Activated naive CD8-positive, alpha-beta T cell treated with anti-CD3 and anti-CD28 coated beads for 36 hours (primary cell): ENCODE results near the gene HECW1. TPM values are rescaled to one million over a fixed set of nuclear protein-coding genes. Genes with fewer than 3 reads are reported as not detected.

Experiments
- DNase-seq: peaks from one replicate; pipeline ENCODE4 v3.0.0; 2021
- H3K27ac Mint-ChIP-seq: one replicate; pipeline ENCODE4 v1.8.0; 2022; ENCODE audit warnings: mild to moderate bottlenecking, moderate library complexity, mixed read lengths
- H3K27me3 Mint-ChIP-seq: one replicate; pipeline ENCODE4 v1.8.0; 2022; ENCODE audit warnings: mild to moderate bottlenecking, mixed read lengths
- H3K36me3 Mint-ChIP-seq: one replicate; pipeline ENCODE4 v1.8.0; 2021; ENCODE audit warnings: mild to moderate bottlenecking, mixed read lengths
- H3K4me1 Mint-ChIP-seq: one replicate; pipeline ENCODE4 v1.8.0; 2021; ENCODE audit warnings: mixed read lengths
- H3K4me3 Mint-ChIP-seq: one replicate; pipeline ENCODE4 v1.8.0; 2022; ENCODE audit warnings: mild to moderate bottlenecking, moderate library complexity, mixed read lengths
- H3K9me3 Mint-ChIP-seq: one replicate; pipeline ENCODE4 v1.8.0; 2022; ENCODE audit warnings: mixed read lengths
- total RNA-seq, 2 experiments: library from RNA; stranded (reverse); gene quantifications; one replicate each; pipeline ENCODE4 v1.2.3, GENCODE V29; 2021

The HECW1 gene
- total RNA-seq, 2 experiments from 2014 or later = not detected

- H3K36me3 Mint-ChIP-seq = no peaks in the 10 kb centered on the region
- H3K27me3 Mint-ChIP-seq = no peaks in the 10 kb centered on the region
- DNase-seq = no peak
- H3K4me3 Mint-ChIP-seq = no peak overlapping the region
- H3K27ac Mint-ChIP-seq = no peak overlapping the region
- no peaks in the 10 kb centered on the region for H3K4me1 Mint-ChIP-seq
- no peaks in the 10 kb centered on the region for H3K9me3 Mint-ChIP-seq
These were observed 418.3 kb downstream of the HECW1 start for GRCh38 chr7:43530553-43531410.

DNA sequence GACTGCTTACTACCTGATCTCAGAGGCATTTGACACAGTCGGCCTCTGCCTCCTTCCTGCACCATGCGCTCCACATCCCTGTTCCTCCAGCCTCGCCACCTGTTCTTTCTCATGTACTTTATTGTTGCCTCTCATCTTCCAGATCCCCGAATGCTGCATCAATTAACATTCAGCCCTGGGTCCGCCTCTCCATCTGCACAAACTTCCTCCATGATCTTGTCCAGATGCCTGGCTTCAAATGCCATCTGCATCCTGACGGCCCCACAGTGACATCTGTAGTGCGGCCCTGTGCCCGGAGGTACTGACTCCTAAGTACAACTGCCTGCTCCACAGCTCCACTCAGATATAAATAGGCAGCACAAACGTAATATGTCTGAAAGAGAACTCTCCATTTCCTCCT, 419.3 kb downstream of the HECW1 start:
- Mint-ChIP-seq H3K36me3 (no peaks in the 10 kb centered on the region), H3K4me3 (no peak overlapping the region), H3K27ac (no peak overlapping the region), H3K27me3 (no peaks in the 10 kb centered on the region), H3K4me1 (no peaks in the 10 kb centered on the region), H3K9me3 (no peaks in the 10 kb centered on the region)
- DNase-seq = no peak

- H3K27me3 Mint-ChIP-seq = no peaks in the 10 kb centered on the region
- H3K4me1 Mint-ChIP-seq = no peaks in the 10 kb centered on the region
- H3K9me3 Mint-ChIP-seq = no peaks in the 10 kb centered on the region
- no peak overlapping the region for H3K4me3 Mint-ChIP-seq
- H3K36me3 Mint-ChIP-seq = no peaks in the 10 kb centered on the region
- H3K27ac Mint-ChIP-seq = no peak overlapping the region
- no peak for DNase-seq
These were observed 421.5 kb downstream of the HECW1 start for GRCh38 chr7:43533801-43534479.

- Mint-ChIP-seq H3K27ac (no peak overlapping the region), H3K4me1 (no peaks in the 10 kb centered on the region), H3K36me3 (no peaks in the 10 kb centered on the region), H3K9me3 (no peaks in the 10 kb centered on the region), H3K27me3 (no peaks in the 10 kb centered on the region), H3K4me3 (no peak overlapping the region)
- no peak for DNase-seq
These were observed 422.6 kb downstream of the HECW1 start for GRCh38 chr7:43535031-43535451.

GRCh38 chr7:43535810-43536585, 423.6 kb downstream of the HECW1 start:
- no peak overlapping the region for H3K27ac Mint-ChIP-seq

DNA sequence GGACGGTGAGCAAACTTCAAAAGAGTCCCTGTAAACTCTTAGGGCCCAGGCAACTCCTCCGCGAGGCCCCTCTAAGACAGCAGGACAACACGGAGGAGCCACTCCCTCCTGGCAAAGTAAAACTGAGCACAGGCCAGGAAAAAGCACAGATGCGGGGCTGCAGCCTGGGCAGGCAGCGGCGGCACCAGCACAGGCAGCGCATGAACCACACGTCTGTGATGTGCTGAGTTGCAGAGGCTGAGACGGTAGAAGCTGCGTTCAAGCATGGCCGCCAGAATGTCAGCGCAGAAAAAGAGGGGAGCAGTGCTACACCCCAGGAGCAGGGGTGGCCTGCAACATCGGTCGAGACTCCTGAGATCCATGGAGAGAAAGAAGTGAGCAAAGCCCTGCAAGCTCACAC, 424.3 kb downstream of the HECW1 start:
- no peaks in the 10 kb centered on the region for H3K4me1 Mint-ChIP-seq
- no peaks in the 10 kb centered on the region for H3K27me3 Mint-ChIP-seq
- no peak overlapping the region for H3K4me3 Mint-ChIP-seq
- no peak overlapping the region for H3K27ac Mint-ChIP-seq
- H3K9me3 Mint-ChIP-seq = no peaks in the 10 kb centered on the region
- DNase-seq = no peak
- no peaks in the 10 kb centered on the region for H3K36me3 Mint-ChIP-seq

More at GRCh38 chr7:43535810-43536585, 423.6 kb downstream of the HECW1 start:
- no peaks in the 10 kb centered on the region for H3K9me3 Mint-ChIP-seq
- H3K4me3 Mint-ChIP-seq = no peak overlapping the region
- H3K27me3 Mint-ChIP-seq = no peaks in the 10 kb centered on the region
- H3K36me3 Mint-ChIP-seq = no peaks in the 10 kb centered on the region
- no peak for DNase-seq
- H3K4me1 Mint-ChIP-seq = no peaks in the 10 kb centered on the region

GRCh38 chr7:43537765-43538403, 425.4 kb downstream of the HECW1 start:
- Mint-ChIP-seq H3K9me3 (no peaks in the 10 kb centered on the region), H3K27me3 (peaks cover 4% of the 10 kb centered on the region), H3K36me3 (no peaks in the 10 kb centered on the region), H3K4me3 (no peak overlapping the region), H3K4me1 (peaks cover 2% of the 10 kb centered on the region), H3K27ac (no peak overlapping the region)
- no peak for DNase-seq

GRCh38 chr7:43538404-43538771, 425.9 kb downstream of the HECW1 start:
- peaks cover 7% of the 10 kb centered on the region for H3K27me3 Mint-ChIP-seq
- peaks cover 2% of the 10 kb centered on the region for H3K4me1 Mint-ChIP-seq
- DNase-seq = no peak
- no peaks in the 10 kb centered on the region for H3K9me3 Mint-ChIP-seq
- H3K36me3 Mint-ChIP-seq = no peaks in the 10 kb centered on the region
- H3K4me3 Mint-ChIP-seq = no peak overlapping the region
- no peak overlapping the region for H3K27ac Mint-ChIP-seq

DNA sequence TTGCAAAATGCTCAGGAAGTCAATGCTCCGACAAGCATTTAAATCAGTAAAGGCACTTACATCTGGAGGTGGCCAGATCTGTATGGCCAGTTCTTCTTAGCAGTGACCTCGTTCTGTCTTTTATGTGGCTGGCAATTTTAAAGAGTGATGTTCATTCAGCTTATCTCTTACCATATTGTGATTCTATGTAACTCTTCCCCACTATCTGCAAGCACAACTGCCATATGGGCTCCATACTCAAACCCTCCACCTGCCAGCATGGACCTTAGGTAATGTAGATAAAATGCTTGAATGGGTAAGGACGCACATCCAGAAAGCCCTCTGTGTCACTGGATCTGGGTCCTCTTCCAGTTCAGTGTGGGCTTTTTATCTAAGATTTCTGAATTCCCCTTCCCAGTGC, 428.0 kb downstream of the HECW1 start:
- Mint-ChIP-seq H3K27ac (no peak overlapping the region), H3K27me3 (peaks cover 10% of the 10 kb centered on the region), H3K4me1 (peaks cover 2% of the 10 kb centered on the region), H3K9me3 (no peaks in the 10 kb centered on the region), H3K36me3 (no peaks in the 10 kb centered on the region), H3K4me3 (no peak overlapping the region)
- no peak for DNase-seq

DNA sequence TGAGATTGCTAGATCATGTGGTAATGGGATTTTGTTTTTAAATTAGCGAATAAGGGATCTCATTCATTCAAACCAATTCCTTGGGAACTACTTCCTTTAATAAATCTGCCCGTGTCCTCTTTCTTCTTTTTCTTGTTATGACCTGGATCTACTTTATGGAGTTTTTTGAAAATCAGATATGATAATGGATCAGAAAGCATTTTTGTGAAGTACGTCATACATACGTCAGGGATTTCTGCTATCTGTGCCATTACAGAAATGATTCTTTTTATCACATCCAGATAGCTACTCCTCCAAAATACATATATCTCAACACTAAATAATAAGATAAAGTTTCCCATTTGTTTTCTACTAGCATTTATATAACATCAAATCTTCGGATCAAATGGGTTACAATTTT, 430.3 kb downstream of the HECW1 start:
- Mint-ChIP-seq H3K27me3 (peaks cover 21% of the 10 kb centered on the region), H3K27ac (no peak overlapping the region), H3K4me3 (no peak overlapping the region), H3K36me3 (no peaks in the 10 kb centered on the region), H3K9me3 (peaks cover 5% of the 10 kb centered on the region), H3K4me1 (peaks cover 2% of the 10 kb centered on the region)
- DNase-seq = no peak

GRCh38 chr7:43546231-43546630, 433.8 kb downstream of the HECW1 start:
- no peak for DNase-seq
- Mint-ChIP-seq H3K27ac (no peak overlapping the region), H3K4me1 (peaks cover 2% of the 10 kb centered on the region), H3K27me3 (peaks cover 21% of the 10 kb centered on the region), H3K36me3 (no peaks in the 10 kb centered on the region), H3K4me3 (no peak overlapping the region), H3K9me3 (peaks cover 5% of the 10 kb centered on the region)

- peaks cover 18% of the 10 kb centered on the region for H3K4me1 Mint-ChIP-seq
- DNase-seq = no peak
- no peaks in the 10 kb centered on the region for H3K36me3 Mint-ChIP-seq
- H3K4me3 Mint-ChIP-seq = no peak overlapping the region
- peaks cover 5% of the 10 kb centered on the region for H3K9me3 Mint-ChIP-seq
- H3K27me3 Mint-ChIP-seq = peaks cover 12% of the 10 kb centered on the region
- H3K27ac Mint-ChIP-seq = no peak overlapping the region
These were observed 438.0 kb downstream of the HECW1 start for GRCh38 chr7:43550427-43550826.

DNA sequence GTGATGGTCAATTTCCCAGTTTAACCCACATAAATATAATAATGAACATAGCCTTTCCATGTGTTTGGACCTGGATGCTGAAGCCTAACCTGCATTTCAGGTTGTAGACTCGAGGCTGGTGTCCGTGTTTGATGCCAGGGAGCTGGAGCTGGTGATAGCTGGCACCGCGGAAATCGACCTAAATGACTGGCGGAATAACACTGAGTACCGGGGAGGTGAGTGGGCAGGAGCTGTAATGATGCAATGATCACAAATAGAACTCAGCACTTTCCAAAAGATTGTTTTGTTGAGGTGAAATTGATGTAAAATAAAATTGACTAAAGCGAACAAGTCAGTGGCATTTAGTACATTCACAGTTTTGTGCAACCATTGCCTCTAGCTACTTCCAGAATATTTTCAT, 439.7 kb downstream of the HECW1 start:
- H3K4me1 Mint-ChIP-seq = peaks cover 18% of the 10 kb centered on the region
- no peak overlapping the region for H3K27ac Mint-ChIP-seq
- H3K4me3 Mint-ChIP-seq = no peak overlapping the region
- DNase-seq = no peak
- H3K9me3 Mint-ChIP-seq = peaks cover 2% of the 10 kb centered on the region
- no peaks in the 10 kb centered on the region for H3K36me3 Mint-ChIP-seq
- peaks cover under 1% of the 10 kb centered on the region for H3K27me3 Mint-ChIP-seq

DNA sequence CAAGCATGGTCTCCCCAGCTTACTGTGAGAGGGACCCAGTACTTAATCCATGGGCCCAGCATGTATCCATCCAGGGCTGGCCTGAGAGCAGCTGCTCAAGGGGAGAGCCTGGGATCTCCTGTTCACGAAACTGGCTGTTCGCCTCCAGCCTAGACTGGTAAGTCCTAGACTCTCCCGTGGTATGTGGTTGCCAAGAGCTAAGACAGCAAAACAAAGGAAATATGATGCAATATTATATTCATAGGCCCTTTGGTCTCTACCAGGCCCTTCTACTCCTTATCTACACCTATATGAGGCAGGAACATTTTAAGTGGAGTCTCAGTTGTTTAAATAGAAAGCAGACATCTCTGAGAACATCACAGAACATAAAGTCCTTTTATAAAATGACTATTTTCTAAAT, 441.6 kb downstream of the HECW1 start:
- peak overlapping the region; percentile 17 for H3K27ac Mint-ChIP-seq
- H3K9me3 Mint-ChIP-seq = no peaks in the 10 kb centered on the region
- H3K4me3 Mint-ChIP-seq = no peak overlapping the region
- DNase-seq = no peak
- no peaks in the 10 kb centered on the region for H3K27me3 Mint-ChIP-seq
- H3K36me3 Mint-ChIP-seq = no peaks in the 10 kb centered on the region
- H3K4me1 Mint-ChIP-seq = peaks cover 18% of the 10 kb centered on the region

- Mint-ChIP-seq H3K27ac (peak overlapping the region; percentile 17), H3K27me3 (no peaks in the 10 kb centered on the region), H3K36me3 (no peaks in the 10 kb centered on the region), H3K9me3 (no peaks in the 10 kb centered on the region), H3K4me3 (no peak overlapping the region), H3K4me1 (peaks cover 18% of the 10 kb centered on the region)
- no peak for DNase-seq
These were observed 442.0 kb downstream of the HECW1 start for GRCh38 chr7:43554423-43554822.
